Measurements from ENCODE around the gene OR2V2. TPM values are rescaled to one million over a fixed set of nuclear protein-coding genes. Genes with fewer than 3 reads are reported as not detected.
"Not testable (repeated sequence)": the region's sequence is repeated elsewhere in the genome, so short reads cannot be mapped to it uniquely, and the experiment has no call there.

OR2V2 gene
- total and polyA plus RNA-seq, 2 donors (not counting 1 experiment from before 2014, with no cell fraction given): not detected

- Mint-ChIP-seq H3K27me3 (peaks cover 71% of the 10 kb centered on the region), H3K4me3 (no peak overlapping the region), H3K4me1 (peaks cover 4% of the 10 kb centered on the region), H3K27ac (no peak overlapping the region), H3K9me3 (ENCODE audit: insufficient read depth) (no peaks in the 10 kb centered on the region)
- Histone ChIP-seq H3K27ac (ENCODE audit: low read length in 2 of 2) (no peak overlapping the region), H3K9me3 (ENCODE audit: control extremely low read depth in 1 of 3, control insufficient read depth in 2 of 3, insufficient read depth in 1 of 3, low read length in 2 of 3) (peaks cover 0 to 18% (median 0%) of the 10 kb centered on the region in 3 donors), H3K27me3 (replicated peaks in 1 of 4; ENCODE audit: control extremely low read depth in 1 of 4, control insufficient read depth in 3 of 4, insufficient read depth in 4 of 4, low read length in 3 of 4) (peaks cover 0 to 69% (median 21%) of the 10 kb centered on the region in 4 experiments), H3K9ac (ENCODE audit: low read length) (no peak overlapping the region), H2AFZ (ENCODE audit: insufficient read depth, low read depth, low read length, poor library complexity, severe bottlenecking) (no peak overlapping the region), H3K4me1 (ENCODE audit: control insufficient read depth in 2 of 2, insufficient read depth in 2 of 2, low read length in 2 of 2) (peaks cover 5 to 12% of the 10 kb centered on the region in 2 donors), H3K79me2 (ENCODE audit: control insufficient read depth, insufficient read depth, low read length) (no peaks in the 10 kb centered on the region), H3K4me2 (replicated peaks; ENCODE audit: low read depth, low read length, poor library complexity, severe bottlenecking) (no peak overlapping the region), H4K20me1 (ENCODE audit: control insufficient read depth, insufficient read depth, low read length, poor library complexity, severe bottlenecking) (no peaks in the 10 kb centered on the region), H3K36me3 (replicated peaks in 1 of 2; ENCODE audit: control extremely low read depth in 1 of 2, control insufficient read depth in 1 of 2, extremely low read depth in 1 of 2, insufficient read depth in 2 of 2, low read length in 1 of 2) (no peaks in the 10 kb centered on the region), H3K4me3 (ENCODE audit: control extremely low read depth in 1 of 5, extremely low read depth in 1 of 5, insufficient read depth in 1 of 5, low read depth in 2 of 5, low read length in 4 of 5) (no peak overlapping the region)
- ATAC-seq (ENCODE audit: low read depth): no peak
- ChIA-PET CTCF (no interaction called here), POLR2A (no interaction called here)
- 100% methylated on average over 1 of the region's 5 CpGs for WGBS (ENCODE audit: insufficient coverage)
- intact Hi-C loops (cut with micrococcal nuclease): no loop called here
- no peak for DNase-seq
- no peak for TF ChIP-seq CTCF (IDR thresholded peaks at IDR 0.05)
- no peak for TF ChIP-seq EZH2 (IDR thresholded peaks at IDR 0.05; ENCODE audit: borderline replicate concordance, insufficient read depth, low read depth, low read length, poor library complexity, severe bottlenecking)
These were observed 34.9 kb upstream of the OR2V2 start for GRCh38 chr5:181112476-181112875.

DNA sequence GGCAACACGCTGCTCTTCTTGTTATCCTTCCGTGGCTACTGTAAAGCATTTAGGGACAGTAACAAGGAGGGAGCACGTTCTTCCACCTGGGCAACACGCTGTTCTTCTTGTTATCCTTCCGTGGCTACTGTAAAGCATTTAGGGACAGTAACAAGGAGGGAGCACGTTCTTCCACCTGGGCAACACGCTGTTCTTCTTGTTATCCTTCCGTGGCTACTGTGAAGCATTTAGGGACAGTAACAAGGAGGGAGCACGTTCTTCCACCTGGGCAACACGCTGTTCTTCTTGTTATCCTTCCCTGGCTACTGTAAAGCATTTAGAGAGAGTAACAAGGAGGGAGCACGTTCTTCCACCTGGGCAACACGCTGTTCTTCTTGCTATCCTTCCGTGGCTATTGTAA, 33.8 kb upstream of the OR2V2 start:
- POLR2A ChIA-PET; H3K27ac ChIP-seq (ENCODE audit: low read length in 2 of 2); H3K4me2 ChIP-seq (replicated peaks; ENCODE audit: low read depth, low read length, poor library complexity, severe bottlenecking); H2AFZ ChIP-seq (ENCODE audit: insufficient read depth, low read depth, low read length, poor library complexity, severe bottlenecking); H3K9me3 Mint-ChIP-seq (ENCODE audit: insufficient read depth); H3K4me3 ChIP-seq (ENCODE audit: control extremely low read depth in 1 of 5, extremely low read depth in 1 of 5, insufficient read depth in 1 of 5, low read depth in 2 of 5, low read length in 4 of 5); H3K79me2 ChIP-seq (ENCODE audit: control insufficient read depth, insufficient read depth, low read length); H4K20me1 ChIP-seq (ENCODE audit: control insufficient read depth, insufficient read depth, low read length, poor library complexity, severe bottlenecking); intact Hi-C loops (cut with micrococcal nuclease); H3K27ac Mint-ChIP-seq; H3K4me1 Mint-ChIP-seq; ATAC-seq (ENCODE audit: low read depth); H3K4me3 Mint-ChIP-seq; H3K36me3 ChIP-seq (replicated peaks in 1 of 2; ENCODE audit: control extremely low read depth in 1 of 2, control insufficient read depth in 1 of 2, extremely low read depth in 1 of 2, insufficient read depth in 2 of 2, low read length in 1 of 2); H3K9ac ChIP-seq (ENCODE audit: low read length); DNase-seq: not testable (repeated sequence)
- CTCF ChIA-PET: interaction anchor here (0.7 kb wide), 1 partner anchor 25 kb away, joined by 3 read pairs; no protein-coding TSS in a partner anchor
- H3K4me1 ChIP-seq (ENCODE audit: control insufficient read depth in 2 of 2, insufficient read depth in 2 of 2, low read length in 2 of 2): peaks cover 5 to 12% of the 10 kb centered on the region in 2 donors
- peaks cover 0 to 63% (median 20%) of the 10 kb centered on the region in 4 experiments for H3K27me3 ChIP-seq (replicated peaks in 1 of 4; ENCODE audit: control extremely low read depth in 1 of 4, control insufficient read depth in 3 of 4, insufficient read depth in 4 of 4, low read length in 3 of 4)
- WGBS (ENCODE audit: insufficient coverage): 87% methylated on average over 3 of the region's 13 CpGs
- H3K27me3 Mint-ChIP-seq: peaks cover 76% of the 10 kb centered on the region
- H3K9me3 ChIP-seq (ENCODE audit: control extremely low read depth in 1 of 3, control insufficient read depth in 2 of 3, insufficient read depth in 1 of 3, low read length in 2 of 3): peaks cover 0 to 18% (median 0%) of the 10 kb centered on the region in 3 donors

Data from B cell (primary cell).